BLaER1 treated with 17β-estradiol and CSF1 and Interleukin-3, amounts not matched to agents 10 nM and 100 nM (cell line): ENCODE results near the gene OST4.
A peak's percentile ranks its signal among the peaks of the same experiment; 100 is the strongest.
"Not testable (repeated sequence)": the region's sequence is repeated elsewhere in the genome, so short reads cannot be mapped to it uniquely, and the experiment has no call there.

Experiments
- H3K27ac ChIP-seq, 11 experiments: shearing (Covaris generic); formaldehyde crosslinking; 2 replicates each; pipeline ENCODE4 v1.8.1; 2022
- H3K27me3 ChIP-seq, 11 experiments: shearing (Covaris generic); formaldehyde crosslinking; 2 replicates each; pipeline ENCODE4 v1.8.1; 2022
- H3K36me3 ChIP-seq, 11 experiments: shearing (Covaris generic); formaldehyde crosslinking; 2 replicates each; pipeline ENCODE4 v1.8.1; 2022
- H3K4me1 ChIP-seq, 10 experiments: shearing (Covaris generic); formaldehyde crosslinking; 2 replicates each; pipeline ENCODE4 v1.8.1; 2022
- H3K4me2 ChIP-seq, 11 experiments: shearing (Covaris generic); formaldehyde crosslinking; 2 replicates each; pipeline ENCODE4 v1.8.1; 2022
- H3K4me3 ChIP-seq, 10 experiments: shearing (Covaris generic); formaldehyde crosslinking; 2 replicates each; pipeline ENCODE4 v1.8.1; 2022
- H3K9ac ChIP-seq, 11 experiments: shearing (Covaris generic); formaldehyde crosslinking; 2 replicates each; pipeline ENCODE4 v1.8.1; 2022
- H3K9me3 ChIP-seq, 11 experiments: shearing (Covaris generic); formaldehyde crosslinking; replicated peaks in 1 of 11; 2 replicates each; pipeline ENCODE4 v1.8.1; 2022
- H4K20me1 ChIP-seq, 11 experiments: shearing (Covaris generic); formaldehyde crosslinking; 2 replicates each; pipeline ENCODE4 v1.8.1; 2022
- Cebpa-rat ChIP-seq, 11 experiments: shearing (Covaris generic); IDR thresholded peaks; 2 replicates each; pipeline ENCODE4 v1.8.1; 2022

OST4 gene

GRCh38 chr2:27076323-27076722, 4.9 kb upstream of the OST4 start:
- H3K27me3 ChIP-seq: no peaks in the 10 kb centered on the region
- peak overlapping the region in 6 of 11 experiments; percentile 55 to 72 (median 68); a peak in 10 of 22 replicates for H3K9ac ChIP-seq
- H3K4me1 ChIP-seq: peaks cover 70 to 94% (median 78%) of the 10 kb centered on the region in 10 experiments
- H3K4me2 ChIP-seq: peak overlapping the region; percentile 93 to 100 (median 99)
- H4K20me1 ChIP-seq: no peaks in the 10 kb centered on the region
- H3K9me3 ChIP-seq: no peaks in the 10 kb centered on the region
- H3K36me3 ChIP-seq: peaks cover 0 to 7% (median 0%) of the 10 kb centered on the region in 11 experiments; a peak in 5 of 22 replicates
- H3K27ac ChIP-seq: peak overlapping the region in 9 of 11 experiments; percentile 81 to 93 (median 91); a peak in 18 of 22 replicates
- TF ChIP-seq Cebpa-rat (IDR thresholded peaks at IDR 0.05): no peak
- H3K4me3 ChIP-seq: no peak overlapping the region

- H3K9me3 ChIP-seq, H4K20me1 ChIP-seq, H3K36me3 ChIP-seq, H3K27me3 ChIP-seq: not testable (repeated sequence)
- H3K4me3 ChIP-seq: peak overlapping the region in 5 of 10 experiments; percentile 2 to 35 (median 22); a peak in 7 of 20 replicates
- peaks cover 68 to 91% (median 77%) of the 10 kb centered on the region in 10 experiments for H3K4me1 ChIP-seq
- H3K4me2 ChIP-seq: peak overlapping the region; percentile 93 to 100 (median 99)
- H3K9ac ChIP-seq: peak overlapping the region; percentile 15 to 72 (median 64); a peak in 20 of 22 replicates
- H3K27ac ChIP-seq: peak overlapping the region; percentile 45 to 93 (median 90); a peak in 21 of 22 replicates
Measured at GRCh38 chr2:27075566-27075871, 4.1 kb upstream of the OST4 start.

- peak overlapping the region; percentile 93 to 100 (median 99) for H3K4me2 ChIP-seq
- no peaks in the 10 kb centered on the region for H3K27me3 ChIP-seq
- peak overlapping the region; percentile 15 to 72 (median 64); a peak in 20 of 22 replicates for H3K9ac ChIP-seq
- peaks cover 0 to 12% (median 5%) of the 10 kb centered on the region in 11 experiments; a peak in 9 of 22 replicates for H4K20me1 ChIP-seq
- H3K4me1 ChIP-seq: peaks cover 68 to 91% (median 77%) of the 10 kb centered on the region in 10 experiments
- H3K36me3 ChIP-seq: peaks cover 3 to 6% (median 5%) of the 10 kb centered on the region in 11 experiments; a peak in 17 of 22 replicates
- peak in 2 of 11 experiments; percentile 51 to 66; a peak in 3 of 22 replicates for TF ChIP-seq Cebpa-rat (IDR thresholded peaks at IDR 0.05)
- no peaks in the 10 kb centered on the region for H3K9me3 ChIP-seq
- H3K27ac ChIP-seq: peak overlapping the region; percentile 45 to 93 (median 90); a peak in 21 of 22 replicates
- peak overlapping the region in 6 of 10 experiments; percentile 9 to 37 (median 26); a peak in 7 of 20 replicates for H3K4me3 ChIP-seq
Measured at GRCh38 chr2:27074738-27075565, 3.5 kb upstream of the OST4 start.

- peaks cover 15 to 18% (median 17%) of the 10 kb centered on the region in 11 experiments for H3K36me3 ChIP-seq
- H3K9me3 ChIP-seq: no peaks in the 10 kb centered on the region
- peak overlapping the region; percentile 23 to 93 (median 90); a peak in 19 of 22 replicates for H3K27ac ChIP-seq
- H3K4me2 ChIP-seq: peak overlapping the region; percentile 93 to 100 (median 99)
- H3K4me3 ChIP-seq: peak overlapping the region in 1 of 10 experiments; percentile 33; a peak in 1 of 20 replicates
- H3K27me3 ChIP-seq: no peaks in the 10 kb centered on the region
- no peak for TF ChIP-seq Cebpa-rat (IDR thresholded peaks at IDR 0.05)
- peaks cover 78 to 91% (median 86%) of the 10 kb centered on the region in 10 experiments for H3K4me1 ChIP-seq
- H3K9ac ChIP-seq: peak overlapping the region in 10 of 11 experiments; percentile 40 to 72 (median 65); a peak in 18 of 22 replicates
- peaks cover 0 to 24% (median 15%) of the 10 kb centered on the region in 11 experiments; a peak in 16 of 22 replicates for H4K20me1 ChIP-seq
Measured at GRCh38 chr2:27073782-27074181, 2.3 kb upstream of the OST4 start.

GRCh38 chr2:27072920-27073319, 1.5 kb upstream of the OST4 start:
- Histone ChIP-seq H3K4me2 (peak overlapping the region; percentile 93 to 100 (median 99)), H3K9ac (peak overlapping the region; percentile 83 to 96 (median 89); a peak in 21 of 22 replicates), H3K4me3 (peak overlapping the region in 9 of 10 experiments; percentile 77 to 97 (median 86); a peak in 13 of 20 replicates), H3K9me3 (no peaks in the 10 kb centered on the region), H4K20me1 (peaks cover 4 to 32% (median 23%) of the 10 kb centered on the region in 11 experiments; a peak in 19 of 22 replicates), H3K36me3 (peaks cover 24 to 27% (median 25%) of the 10 kb centered on the region in 11 experiments), H3K27me3 (no peaks in the 10 kb centered on the region), H3K27ac (peak overlapping the region in 10 of 11 experiments; percentile 77 to 93 (median 90); a peak in 20 of 22 replicates), H3K4me1 (peaks cover 81 to 89% (median 87%) of the 10 kb centered on the region in 10 experiments)
- TF ChIP-seq Cebpa-rat (IDR thresholded peaks at IDR 0.05): no peak

- no peaks in the 10 kb centered on the region for H3K9me3 ChIP-seq
- H3K27me3 ChIP-seq: no peaks in the 10 kb centered on the region
- H4K20me1 ChIP-seq: peaks cover 11 to 39% (median 30%) of the 10 kb centered on the region in 11 experiments; a peak in 19 of 22 replicates
- TF ChIP-seq Cebpa-rat (IDR thresholded peaks at IDR 0.05): no peak
- peaks cover 74 to 82% (median 80%) of the 10 kb centered on the region in 10 experiments for H3K4me1 ChIP-seq
- peak overlapping the region; percentile 51 to 93 (median 90); a peak in 21 of 22 replicates for H3K27ac ChIP-seq
- peak overlapping the region; percentile 77 to 97 (median 85) for H3K4me3 ChIP-seq
- peak overlapping the region; percentile 93 to 100 (median 99) for H3K4me2 ChIP-seq
- peak overlapping the region; percentile 83 to 96 (median 89) for H3K9ac ChIP-seq
- H3K36me3 ChIP-seq: peaks cover 31 to 34% (median 32%) of the 10 kb centered on the region in 11 experiments
Measured at GRCh38 chr2:27071990-27072830, 756 bp upstream of the OST4 start.

GRCh38 chr2:27070653-27071276, 689 bp downstream of the OST4 start:
- no peak for TF ChIP-seq Cebpa-rat (IDR thresholded peaks at IDR 0.05)
- Histone ChIP-seq H3K27ac (peak overlapping the region; percentile 75 to 93 (median 90)), H3K27me3 (no peaks in the 10 kb centered on the region), H3K4me1 (peaks cover 62 to 68% (median 66%) of the 10 kb centered on the region in 10 experiments), H3K4me2 (peak overlapping the region; percentile 93 to 100 (median 99)), H3K9me3 (no peaks in the 10 kb centered on the region), H3K36me3 (peaks cover 45 to 48% (median 47%) of the 10 kb centered on the region in 11 experiments), H3K4me3 (peak overlapping the region; percentile 77 to 97 (median 85)), H4K20me1 (peaks cover 15 to 53% (median 42%) of the 10 kb centered on the region in 11 experiments; a peak in 19 of 22 replicates), H3K9ac (peak overlapping the region; percentile 83 to 96 (median 89))
